ENCODE results near the gene CAMTA1. TPM values are rescaled to one million over a fixed set of nuclear protein-coding genes. Genes with fewer than 3 reads are reported as not detected.

Gene CAMTA1
- total and polyA plus RNA-seq, 9 of the 15 experiments (the other 6 are each of a cell fraction or from before 2014, with no cell fraction given) = 43.9 to 161 (median 65.9) TPM

DNA sequence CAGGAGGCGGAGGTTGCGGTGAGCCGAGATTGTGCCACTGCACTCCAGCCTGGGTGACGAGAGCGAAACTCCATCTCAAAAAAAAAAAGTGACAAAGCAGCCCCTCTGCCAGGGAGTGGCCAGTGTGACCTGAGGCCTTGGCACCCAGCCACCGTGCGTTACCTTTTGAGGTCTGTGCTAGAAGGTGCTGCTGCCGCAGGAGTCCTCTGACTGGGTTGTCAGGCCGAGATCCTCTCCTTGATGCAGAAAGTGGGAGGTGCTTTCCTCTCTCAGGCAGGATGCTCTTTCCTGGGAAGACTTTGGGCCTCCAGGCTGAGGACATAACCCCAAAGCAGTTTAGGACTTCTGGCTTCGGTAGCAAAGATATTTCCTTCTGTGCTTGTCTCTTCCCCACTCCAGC is 705.3 kb downstream of the CAMTA1 start:
- CTCF ChIA-PET (ENCODE audit: low intra/inter-chr PET ratio) = no interaction called here
- TF ChIP-seq FOXK1 (CRISPR knock-in tag; IDR thresholded peaks at IDR 0.05; ENCODE audit: borderline replicate concordance) = no peak
- TF ChIP-seq, protein P1, sequence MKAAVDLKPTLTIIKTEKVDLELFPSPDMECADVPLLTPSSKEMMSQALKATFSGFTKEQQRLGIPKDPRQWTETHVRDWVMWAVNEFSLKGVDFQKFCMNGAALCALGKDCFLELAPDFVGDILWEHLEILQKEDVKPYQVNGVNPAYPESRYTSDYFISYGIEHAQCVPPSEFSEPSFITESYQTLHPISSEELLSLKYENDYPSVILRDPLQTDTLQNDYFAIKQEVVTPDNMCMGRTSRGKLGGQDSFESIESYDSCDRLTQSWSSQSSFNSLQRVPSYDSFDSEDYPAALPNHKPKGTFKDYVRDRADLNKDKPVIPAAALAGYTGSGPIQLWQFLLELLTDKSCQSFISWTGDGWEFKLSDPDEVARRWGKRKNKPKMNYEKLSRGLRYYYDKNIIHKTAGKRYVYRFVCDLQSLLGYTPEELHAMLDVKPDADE (conservative IDR thresholded peaks at IDR 0.05; ENCODE audit: control insufficient read depth, low read depth, low read length) = no peak
- no peak for TF ChIP-seq FOXJ2 (tag; IDR thresholded peaks at IDR 0.05)
- TF ChIP-seq, protein P2, sequence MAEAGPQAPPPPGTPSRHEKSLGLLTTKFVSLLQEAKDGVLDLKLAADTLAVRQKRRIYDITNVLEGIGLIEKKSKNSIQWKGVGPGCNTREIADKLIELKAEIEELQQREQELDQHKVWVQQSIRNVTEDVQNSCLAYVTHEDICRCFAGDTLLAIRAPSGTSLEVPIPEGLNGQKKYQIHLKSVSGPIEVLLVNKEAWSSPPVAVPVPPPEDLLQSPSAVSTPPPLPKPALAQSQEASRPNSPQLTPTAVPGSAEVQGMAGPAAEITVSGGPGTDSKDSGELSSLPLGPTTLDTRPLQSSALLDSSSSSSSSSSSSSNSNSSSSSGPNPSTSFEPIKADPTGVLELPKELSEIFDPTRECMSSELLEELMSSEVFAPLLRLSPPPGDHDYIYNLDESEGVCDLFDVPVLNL (CRISPR knock-in tag; IDR thresholded peaks at IDR 0.05; ENCODE audit: low read depth) = no peak
- TF ChIP-seq, protein P3, sequence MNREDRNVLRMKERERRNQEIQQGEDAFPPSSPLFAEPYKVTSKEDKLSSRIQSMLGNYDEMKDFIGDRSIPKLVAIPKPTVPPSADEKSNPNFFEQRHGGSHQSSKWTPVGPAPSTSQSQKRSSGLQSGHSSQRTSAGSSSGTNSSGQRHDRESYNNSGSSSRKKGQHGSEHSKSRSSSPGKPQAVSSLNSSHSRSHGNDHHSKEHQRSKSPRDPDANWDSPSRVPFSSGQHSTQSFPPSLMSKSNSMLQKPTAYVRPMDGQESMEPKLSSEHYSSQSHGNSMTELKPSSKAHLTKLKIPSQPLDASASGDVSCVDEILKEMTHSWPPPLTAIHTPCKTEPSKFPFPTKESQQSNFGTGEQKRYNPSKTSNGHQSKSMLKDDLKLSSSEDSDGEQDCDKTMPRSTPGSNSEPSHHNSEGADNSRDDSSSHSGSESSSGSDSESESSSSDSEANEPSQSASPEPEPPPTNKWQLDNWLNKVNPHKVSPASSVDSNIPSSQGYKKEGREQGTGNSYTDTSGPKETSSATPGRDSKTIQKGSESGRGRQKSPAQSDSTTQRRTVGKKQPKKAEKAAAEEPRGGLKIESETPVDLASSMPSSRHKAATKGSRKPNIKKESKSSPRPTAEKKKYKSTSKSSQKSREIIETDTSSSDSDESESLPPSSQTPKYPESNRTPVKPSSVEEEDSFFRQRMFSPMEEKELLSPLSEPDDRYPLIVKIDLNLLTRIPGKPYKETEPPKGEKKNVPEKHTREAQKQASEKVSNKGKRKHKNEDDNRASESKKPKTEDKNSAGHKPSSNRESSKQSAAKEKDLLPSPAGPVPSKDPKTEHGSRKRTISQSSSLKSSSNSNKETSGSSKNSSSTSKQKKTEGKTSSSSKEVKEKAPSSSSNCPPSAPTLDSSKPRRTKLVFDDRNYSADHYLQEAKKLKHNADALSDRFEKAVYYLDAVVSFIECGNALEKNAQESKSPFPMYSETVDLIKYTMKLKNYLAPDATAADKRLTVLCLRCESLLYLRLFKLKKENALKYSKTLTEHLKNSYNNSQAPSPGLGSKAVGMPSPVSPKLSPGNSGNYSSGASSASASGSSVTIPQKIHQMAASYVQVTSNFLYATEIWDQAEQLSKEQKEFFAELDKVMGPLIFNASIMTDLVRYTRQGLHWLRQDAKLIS (CRISPR knock-in tag; IDR thresholded peaks at IDR 0.05) = no peak
- no peak for TF ChIP-seq POU5F1 (IDR thresholded peaks at IDR 0.05; ENCODE audit: borderline replicate concordance, low read depth, low read length, partially characterized antibody)
- TF ChIP-seq, protein P4, sequence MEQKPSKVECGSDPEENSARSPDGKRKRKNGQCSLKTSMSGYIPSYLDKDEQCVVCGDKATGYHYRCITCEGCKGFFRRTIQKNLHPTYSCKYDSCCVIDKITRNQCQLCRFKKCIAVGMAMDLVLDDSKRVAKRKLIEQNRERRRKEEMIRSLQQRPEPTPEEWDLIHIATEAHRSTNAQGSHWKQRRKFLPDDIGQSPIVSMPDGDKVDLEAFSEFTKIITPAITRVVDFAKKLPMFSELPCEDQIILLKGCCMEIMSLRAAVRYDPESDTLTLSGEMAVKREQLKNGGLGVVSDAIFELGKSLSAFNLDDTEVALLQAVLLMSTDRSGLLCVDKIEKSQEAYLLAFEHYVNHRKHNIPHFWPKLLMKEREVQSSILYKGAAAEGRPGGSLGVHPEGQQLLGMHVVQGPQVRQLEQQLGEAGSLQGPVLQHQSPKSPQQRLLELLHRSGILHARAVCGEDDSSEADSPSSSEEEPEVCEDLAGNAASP (IDR thresholded peaks at IDR 0.05) = no peak

More for the DNA sequence above, 705.3 kb downstream of the CAMTA1 start:
- no peak for ATAC-seq
- in situ Hi-C loops (cut with MboI) (no loop called here), intact Hi-C loops (cut with micrococcal nuclease) (no loop called here)
- Histone ChIP-seq H4K20me1 (replicated peaks; ENCODE audit: control insufficient read depth, insufficient read depth, low read length) (no peaks in the 10 kb centered on the region), H2AFZ (ENCODE audit: low read depth, low read length) (no peak overlapping the region), H3K27me3 (ENCODE audit: control insufficient read depth in 2 of 2, insufficient read depth in 2 of 2, low read length in 2 of 2) (peaks cover 5 to 51% of the 10 kb centered on the region in 2 experiments; a peak in 3 of 5 replicates), H3K9me1 (ENCODE audit: control insufficient read depth, insufficient read depth, low read length) (no peaks in the 10 kb centered on the region), H3K9ac (ENCODE audit: insufficient read depth in 1 of 2, low read depth in 2 of 2, low read length in 2 of 2) (no peak overlapping the region), H3K4me2 (ENCODE audit: insufficient read depth, low read length) (no peak overlapping the region), H3K36me3 (ENCODE audit: control insufficient read depth, insufficient read depth, low read length) (no peaks in the 10 kb centered on the region), H3K4me1 (replicated peaks in 1 of 2; ENCODE audit: control insufficient read depth in 2 of 2, insufficient read depth in 2 of 2, low read length in 2 of 2) (peaks cover 0 to 2% of the 10 kb centered on the region in 2 experiments; a peak in 1 of 5 replicates), H3K9me3 (replicated peaks; ENCODE audit: control insufficient read depth, insufficient read depth, low read depth, low read length) (no peaks in the 10 kb centered on the region; the same call in 1 of the 2 replicates), H3K79me2 (ENCODE audit: control insufficient read depth, insufficient read depth, low read length) (no peaks in the 10 kb centered on the region), H3K27ac (ENCODE audit: extremely low read depth, low read depth, low read length) (no peak overlapping the region), H3K4me3 (no peak overlapping the region)
- WGBS (ENCODE audit: insufficient coverage, low coverage, missing lambda C conversion rate) = 1% methylated on average over 10 of the region's 10 CpGs
- DNase-seq (ENCODE audit: extremely low read depth in 1 of 4, low spot score in 3 of 4) = no peak
- POLR2A ChIA-PET = interaction anchor here (1.8 kb wide), 1 partner anchor 12 kb away, joined by 4 read pairs; no protein-coding TSS in a partner anchor
- no TSS peak for BruUV-seq (replicated peaks)
- no peak for FAIRE-seq
